ENCODE measurements around the gene ASB7. TPM values are rescaled to one million over a fixed set of nuclear protein-coding genes. Genes with fewer than 3 reads are reported as not detected.

ASB7 gene
- total RNA-seq, 4 donors from 2014 or later: 5.1 to 10.3 (median 6.3) TPM

GRCh38 chr15:100681335-100681746 lies 79.0 kb downstream of the ASB7 start:
- Histone ChIP-seq H3K4me1 (no peaks in the 10 kb centered on the region), H3K4me3 (no peak overlapping the region), H3K27me3 (peaks cover 0 to 2% (median 0%) of the 10 kb centered on the region in 3 donors), H3K27ac (peak overlapping the region in 1 of 4 donors; percentile 3), H3K36me3 (no peaks in the 10 kb centered on the region), H3K9me3 (no peaks in the 10 kb centered on the region)
- ATAC-seq: peak; percentile 83 to 86
- in situ Hi-C loops (cut with MboI; ENCODE audit: low sequenced_read_pairs in 4 of 4) (no loop called here), intact Hi-C loops (cut with DNase I; ENCODE audit: low total_unique reads) (no loop called here)
- TF ChIP-seq POLR2A (IDR thresholded peaks at IDR 0.05) (no peak), CTCF (IDR thresholded peaks at IDR 0.05 in 4 of 5, conservative IDR thresholded peaks at IDR 0.05 in 1 of 5) (no peak)
- peak; percentile 52 to 79 for DNase-seq

- in situ Hi-C loops (cut with MboI; ENCODE audit: low sequenced_read_pairs in 4 of 4): no loop called here
- no peak for DNase-seq
Observed at GRCh38 chr15:100682468-100682867, 80.1 kb downstream of the ASB7 start.

GRCh38 chr15:100683434-100683833 lies 81.0 kb downstream of the ASB7 start:
- no peak for ATAC-seq

More at GRCh38 chr15:100682468-100682867, 80.1 kb downstream of the ASB7 start:
- ATAC-seq: no peak
- Histone ChIP-seq H3K4me3 (no peak overlapping the region), H3K4me1 (no peaks in the 10 kb centered on the region), H3K36me3 (no peaks in the 10 kb centered on the region), H3K9me3 (no peaks in the 10 kb centered on the region), H3K27me3 (peaks cover 0 to 3% (median 0%) of the 10 kb centered on the region in 3 donors), H3K27ac (peak overlapping the region in 3 of 4 donors; percentile 7 to 8 (median 7))
- intact Hi-C loops (cut with DNase I; ENCODE audit: low total_unique reads): no loop called here
- TF ChIP-seq CTCF (IDR thresholded peaks at IDR 0.05 in 4 of 5, conservative IDR thresholded peaks at IDR 0.05 in 1 of 5) (no peak), POLR2A (IDR thresholded peaks at IDR 0.05) (no peak)

GRCh38 chr15:100684591-100684990 lies 82.2 kb downstream of the ASB7 start:
- Histone ChIP-seq H3K36me3 (no peaks in the 10 kb centered on the region), H3K4me1 (no peaks in the 10 kb centered on the region), H3K4me3 (no peak overlapping the region), H3K9me3 (no peaks in the 10 kb centered on the region), H3K27me3 (peaks cover 0 to 3% (median 0%) of the 10 kb centered on the region in 3 donors), H3K27ac (no peak overlapping the region)
- DNase-seq (no peak), ATAC-seq (no peak)
- intact Hi-C loops (cut with DNase I; ENCODE audit: low total_unique reads) (no loop called here), in situ Hi-C loops (cut with MboI; ENCODE audit: low sequenced_read_pairs in 4 of 4) (no loop called here)
- no peak for TF ChIP-seq CTCF (IDR thresholded peaks at IDR 0.05 in 4 of 5, conservative IDR thresholded peaks at IDR 0.05 in 1 of 5)
- no peak for TF ChIP-seq POLR2A (IDR thresholded peaks at IDR 0.05)

More at GRCh38 chr15:100683434-100683833, 81.0 kb downstream of the ASB7 start:
- H3K9me3 ChIP-seq: no peaks in the 10 kb centered on the region
- peaks cover 0 to 3% (median 0%) of the 10 kb centered on the region in 3 donors for H3K27me3 ChIP-seq
- no peak overlapping the region for H3K4me3 ChIP-seq
- H3K36me3 ChIP-seq: no peaks in the 10 kb centered on the region
- TF ChIP-seq CTCF (IDR thresholded peaks at IDR 0.05 in 4 of 5, conservative IDR thresholded peaks at IDR 0.05 in 1 of 5) (no peak), POLR2A (IDR thresholded peaks at IDR 0.05) (no peak)
- intact Hi-C loops (cut with DNase I; ENCODE audit: low total_unique reads) (no loop called here), in situ Hi-C loops (cut with MboI; ENCODE audit: low sequenced_read_pairs in 4 of 4) (no loop called here)
- H3K27ac ChIP-seq: peak overlapping the region in 2 of 4 donors; percentile 7 to 24
- H3K4me1 ChIP-seq: no peaks in the 10 kb centered on the region
- no peak for DNase-seq

Data from gastrocnemius medialis (tissue), 4 donors.